Measurements from ENCODE around the gene CACNA1B.

- TF ChIP-seq, protein P1, sequence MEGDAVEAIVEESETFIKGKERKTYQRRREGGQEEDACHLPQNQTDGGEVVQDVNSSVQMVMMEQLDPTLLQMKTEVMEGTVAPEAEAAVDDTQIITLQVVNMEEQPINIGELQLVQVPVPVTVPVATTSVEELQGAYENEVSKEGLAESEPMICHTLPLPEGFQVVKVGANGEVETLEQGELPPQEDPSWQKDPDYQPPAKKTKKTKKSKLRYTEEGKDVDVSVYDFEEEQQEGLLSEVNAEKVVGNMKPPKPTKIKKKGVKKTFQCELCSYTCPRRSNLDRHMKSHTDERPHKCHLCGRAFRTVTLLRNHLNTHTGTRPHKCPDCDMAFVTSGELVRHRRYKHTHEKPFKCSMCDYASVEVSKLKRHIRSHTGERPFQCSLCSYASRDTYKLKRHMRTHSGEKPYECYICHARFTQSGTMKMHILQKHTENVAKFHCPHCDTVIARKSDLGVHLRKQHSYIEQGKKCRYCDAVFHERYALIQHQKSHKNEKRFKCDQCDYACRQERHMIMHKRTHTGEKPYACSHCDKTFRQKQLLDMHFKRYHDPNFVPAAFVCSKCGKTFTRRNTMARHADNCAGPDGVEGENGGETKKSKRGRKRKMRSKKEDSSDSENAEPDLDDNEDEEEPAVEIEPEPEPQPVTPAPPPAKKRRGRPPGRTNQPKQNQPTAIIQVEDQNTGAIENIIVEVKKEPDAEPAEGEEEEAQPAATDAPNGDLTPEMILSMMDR (IDR thresholded peaks at IDR 0.05): no peak
- TF ChIP-seq EZH2 (IDR thresholded peaks at IDR 0.05; ENCODE audit: borderline replicate concordance, insufficient read depth, low read depth, low read length, poor library complexity, severe bottlenecking): no peak
These were observed 25.9 kb upstream of the CACNA1B start for GRCh38 chr9:137851516-137852267.
